HepG2 (cell line): Measurements from ENCODE around the gene MYH15. TPM values are rescaled to one million over a fixed set of nuclear protein-coding genes. Genes with fewer than 3 reads are reported as not detected.

Experiments
- ATAC-seq: fragments of 200-7000 bp; cut with Tn5 transposase; 3 replicates; pipeline ENCODE4 v1.9.1; 2020; ENCODE audit warnings: mild to moderate bottlenecking, moderate library complexity
- BruUV-seq: library from RNA; stranded (reverse); fragments of 400-500 nt; replicated peaks from 2 replicates; lab custom pipeline; 2021; lab: Mats Ljungman, UMichigan
- CTCF ChIA-PET: fragments of 300-600 bp; formaldehyde crosslinking; extraction: SDS; loops from one replicate; lab custom pipeline; 2021; ENCODE audit warnings: low total read pairs, inconsistent platforms, low intra/inter-chr PET ratio; lab: Yijun Ruan, JAX
- POLR2A ChIA-PET: fragments of 350-600 bp; sonication (Branson Sonifier 250); formaldehyde crosslinking; loops from one replicate; lab custom pipeline; 2020; ENCODE audit warnings: antibody characterized with exemption, inconsistent platforms; lab: Yijun Ruan, JAX
- DNase-seq: peaks from one replicate; pipeline ENCODE4 v3.0.0-alpha.2; 2015; ENCODE audit warnings: low spot score
- FAIRE-seq: peaks from 3 replicates; lab custom pipeline; 2011; peaks lifted over from hg19 to GRCh38; lab: Jason Lieb, UNC
- H2AFZ ChIP-seq: one replicate; pipeline ENCODE4 v1.6.1; 2011; ENCODE audit warnings: low read length, inconsistent platforms
- H3K27ac ChIP-seq: fragments of 300-600 bp; 3 replicates; pipeline ENCODE4 v1.8.0; 2011; ENCODE audit warnings: mixed run types, mild to moderate bottlenecking, mixed read lengths, low read length, inconsistent platforms; ENCODE audit not compliant: insufficient read depth; ENCODE audit errors: extremely low read length
- H3K27me3 ChIP-seq, 2 experiments: fragments of 200-600 bp in 1 of 2; 2 replicates in 1 of 2; 3 replicates in 1 of 2; pipeline versions ENCODE4 v1.6.0 to v1.8.0; 2011; ENCODE audit warnings: low read length in 2 of 2, mild to moderate bottlenecking in 2 of 2, moderate library complexity in 2 of 2, inconsistent platforms in 1 of 2; ENCODE audit not compliant: insufficient read depth in 2 of 2, control insufficient read depth in 1 of 2
- H3K36me3 ChIP-seq, 2 experiments: fragments of 200-600 bp in 1 of 2; replicated peaks in 1 of 2; 2 replicates in 1 of 2; 3 replicates in 1 of 2; pipeline versions ENCODE4 v1.5.1 to v1.8.0; 2011; ENCODE audit warnings: low read length in 2 of 2, inconsistent platforms in 1 of 2; ENCODE audit not compliant: insufficient read depth in 2 of 2, control insufficient read depth in 1 of 2
- H3K4me1 ChIP-seq: 2 replicates; pipeline ENCODE4 v1.5.1; 2012; ENCODE audit warnings: low read length, inconsistent platforms; ENCODE audit not compliant: insufficient read depth
- H3K4me2 ChIP-seq: 2 replicates; pipeline ENCODE4 v1.6.0; 2011; ENCODE audit warnings: low read depth, low read length, inconsistent platforms
- H3K4me3 ChIP-seq, 3 experiments: fragments of 200-600 bp in 1 of 3; sonication (generic), shearing (Covaris generic) in 1 of 3; replicated peaks in 1 of 3; 2 replicates each; pipeline ENCODE4 v1.5.1; 2011 to 2016; ENCODE audit warnings: low read length in 3 of 3, inconsistent platforms in 2 of 3, low read depth in 2 of 3, mild to moderate bottlenecking in 2 of 3, control low read depth in 1 of 3, mixed read lengths in 1 of 3; ENCODE audit not compliant: insufficient read depth in 1 of 3
- H3K79me2 ChIP-seq: one replicate; pipeline ENCODE4 v1.6.1; 2011; ENCODE audit warnings: low read length, inconsistent platforms; ENCODE audit not compliant: insufficient read depth
- H3K9ac ChIP-seq: 2 replicates; pipeline ENCODE4 v1.6.0; 2011; ENCODE audit warnings: mild to moderate bottlenecking, low read depth, low read length, inconsistent platforms; ENCODE audit not compliant: insufficient read depth
- H3K9me3 ChIP-seq: 2 replicates; pipeline ENCODE4 v1.5.1; 2012; ENCODE audit warnings: mild to moderate bottlenecking, low read length
- H4K20me1 ChIP-seq: 2 replicates; pipeline ENCODE4 v1.6.0; 2011; ENCODE audit warnings: inconsistent platforms, mild to moderate bottlenecking, low read length, moderate library complexity; ENCODE audit not compliant: insufficient read depth
- CTCF ChIP-seq: sonication (generic); formaldehyde crosslinking; IDR thresholded peaks from 2 replicates; pipeline ENCODE4 v1.5.0; 2020; ENCODE audit warnings: mild to moderate bottlenecking, missing genetic modification reagents, moderate library complexity
- MAFK ChIP-seq, 2 experiments: IDR thresholded peaks in 1 of 2; conservative IDR thresholded peaks in 1 of 2; 2 replicates each; pipeline ENCODE4 v1.6.1; 2011; ENCODE audit warnings: improper control_type of control experiment in 2 of 2, low read length in 2 of 2
- RFX3 ChIP-seq: IDR thresholded peaks from 2 replicates; pipeline ENCODE4 v1.6.1; 2016; ENCODE audit warnings: missing biosample characterization, missing genetic modification reagents
- ZNF24 ChIP-seq: fragments of 450-650 bp; IDR thresholded peaks from 2 replicates; pipeline ENCODE4 v1.6.1; 2017; ENCODE audit warnings: antibody characterized with exemption, mild to moderate bottlenecking
- WGBS: methylation state at CpG from one replicate; pipeline ENCODE4 v1.1.6; 2017; ENCODE audit warnings: low lambda C conversion rate; 5-methylcytosine and 5-hydroxymethylcytosine counted together
- in situ Hi-C: cut with HindIII; loops from 2 replicates; pipeline ENCODE4 v1.10.0; 2017; ENCODE audit warnings: low pct_unique_long_range_greater_than_20kb; ENCODE audit not compliant: extremely low pct_ligation_motif_present
- intact Hi-C: fragments of 100-400 bp; cut with micrococcal nuclease; formaldehyde crosslinking; loops from one replicate; pipeline ENCODE4 v1.10.0; 2022; ENCODE audit not compliant: unreplicated experiment
- polyA plus RNA-seq, 8 experiments: library from polyadenylated mRNA; depleted of rRNA in 3 of 8; stranded (reverse) in 7 of 8; unstranded in 1 of 8; fragments of >200 nt; fragmentation: Illumina TruSeq in 4 of 8; extraction: Trizol in 4 of 8; gene quantifications; 2 replicates each; pipeline versions ENCODE4 v1.2.1 to v1.2.3, GENCODE V29; 2011 to 2016; ENCODE audit warnings: low read depth in 4 of 8, missing spikeins in 1 of 8, mixed read lengths in 1 of 8; ENCODE audit not compliant: insufficient read depth in 1 of 8
- total RNA-seq, 5 experiments: library from RNA; depleted of rRNA; stranded (reverse); fragments of >200 nt; fragmentation: Illumina TruSeq; extraction: Trizol; gene quantifications; 2 replicates each; pipeline ENCODE4 v1.2.3, GENCODE V29; 2016; ENCODE audit warnings: low read depth in 1 of 5

The MYH15 gene
- total and polyA plus RNA-seq, 2 of the 13 experiments (the other 11 are each of a cell fraction or from before 2014, with no cell fraction given) = 0.03 to 0.09 TPM

DNA sequence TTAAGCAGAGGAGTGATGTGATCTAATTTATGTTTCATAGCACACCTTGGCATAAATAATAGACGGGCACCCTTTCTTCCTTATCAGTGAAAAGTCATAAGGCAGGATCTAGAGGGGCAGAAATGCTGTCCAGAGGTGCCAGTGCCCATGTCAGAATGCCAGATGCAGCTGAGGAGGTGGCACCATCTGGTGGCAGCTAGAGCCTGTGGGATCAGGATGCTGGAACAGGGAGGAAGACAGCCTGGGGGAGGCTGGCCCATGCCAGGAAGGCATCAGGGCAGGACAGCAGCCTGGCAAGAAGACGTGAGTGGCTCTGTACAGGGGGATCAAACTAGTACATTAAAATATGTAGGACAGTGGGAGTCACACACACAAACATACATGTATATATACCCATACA is 16.5 kb downstream of the MYH15 start:
- H3K9ac ChIP-seq = no peak overlapping the region
- CTCF ChIA-PET = no interaction called here
- POLR2A ChIA-PET = no interaction called here
- H3K36me3 ChIP-seq = no peaks in the 10 kb centered on the region
- H3K4me2 ChIP-seq = no peak overlapping the region
- in situ Hi-C loops = loop anchor here (5.0 to 10.0 kb wide), 2 partner anchors 58 to 421 kb away; no protein-coding TSS in a partner anchor
- H3K27ac ChIP-seq = no peak overlapping the region
- no peaks in the 10 kb centered on the region for H3K79me2 ChIP-seq
- ATAC-seq = peak; percentile 50; the same call in 2 of the 3 replicates
- H2AFZ ChIP-seq = no peak overlapping the region
- WGBS = 0% methylated on average over 2 of the region's 2 CpGs
- FAIRE-seq = no peak
- BruUV-seq = no TSS peak
- no peak for DNase-seq
- no peaks in the 10 kb centered on the region for H3K9me3 ChIP-seq
- H4K20me1 ChIP-seq = no peaks in the 10 kb centered on the region
- no peak overlapping the region for H3K4me3 ChIP-seq
- no peaks in the 10 kb centered on the region for H3K4me1 ChIP-seq
- peaks cover 0 to 3% of the 10 kb centered on the region in 2 experiments; a peak in 1 of 5 replicates for H3K27me3 ChIP-seq
- TF ChIP-seq CTCF = peak; percentile 13; the same call in 1 of the 2 replicates
- no peak for TF ChIP-seq RFX3 (CRISPR knock-in tag)
- TF ChIP-seq, all 625 proteins: peak for 1
- intact Hi-C loops = no loop called here

GRCh38 chr3:108491456-108491855 is 18.9 kb downstream of the MYH15 start:
- Histone ChIP-seq H3K9me3 (no peaks in the 10 kb centered on the region), H3K79me2 (no peaks in the 10 kb centered on the region), H3K36me3 (no peaks in the 10 kb centered on the region), H3K27me3 (peaks cover 0 to 3% of the 10 kb centered on the region in 2 experiments; a peak in 1 of 5 replicates), H3K4me3 (no peak overlapping the region), H3K4me1 (no peaks in the 10 kb centered on the region), H4K20me1 (no peaks in the 10 kb centered on the region), H3K9ac (no peak overlapping the region), H2AFZ (no peak overlapping the region)
- no TSS peak for BruUV-seq
- ChIA-PET CTCF (interaction anchor here (3.8 kb wide), 1 partner anchor 61 kb away, joined by 47 read pairs; no protein-coding TSS in a partner anchor), POLR2A (no interaction called here)
- DNase-seq (no peak), ATAC-seq (no peak), FAIRE-seq (no peak)
- TF ChIP-seq ZNF24 (no peak), MAFK (conservative IDR thresholded peaks at IDR 0.05 in 1 of 2, IDR thresholded peaks at IDR 0.05 in 1 of 2; ENCODE audit: low read length in 2 of 2) (0 out of 4 replicates have a peak, but pooled peaks of 1 of the 2 experiments have one; percentile 9)
- TF ChIP-seq, all 625 proteins: peak for 1
- 1% methylated on average over 3 of the region's 3 CpGs for WGBS
- Histone ChIP-seq H3K27ac (no peak overlapping the region), H3K4me2 (no peak overlapping the region)
- in situ Hi-C loops = loop anchor here (5.0 to 10.0 kb wide), 2 partner anchors 61 to 423 kb away; no protein-coding TSS in a partner anchor
- intact Hi-C loops = no loop called here
